Hepatocyte (in vitro differentiated cells): ENCODE data around the gene ARHGAP25. TPM values are rescaled to one million over a fixed set of nuclear protein-coding genes. Genes with fewer than 3 reads are reported as not detected.
A peak's percentile ranks its signal among the peaks of the same experiment; 100 is the strongest.

ENCODE experiments used
- DNase-seq: peaks from one replicate; pipeline ENCODE4 v3.0.0-alpha.2; 2016; ENCODE audit warnings: low spot score
- H2AFZ ChIP-seq: fragments of 200-600 bp; sonication (generic); 2 replicates; pipeline ENCODE4 v1.6.0; 2016; ENCODE audit warnings: antibody characterized with exemption, mild to moderate bottlenecking
- H3K27ac ChIP-seq: fragments of 200-600 bp; sonication (generic); 2 replicates; pipeline ENCODE4 v1.5.1; 2016; ENCODE audit warnings: mild to moderate bottlenecking
- H3K27me3 ChIP-seq: fragments of 200-600 bp; sonication (generic); 2 replicates; pipeline ENCODE4 v1.6.1; 2016
- H3K36me3 ChIP-seq: fragments of 200-600 bp; sonication (generic); replicated peaks from 2 replicates; pipeline ENCODE4 v1.5.1; 2016; ENCODE audit warnings: low read depth; ENCODE audit not compliant: insufficient read depth
- H3K4me1 ChIP-seq: fragments of 200-600 bp; sonication (generic); 2 replicates; pipeline ENCODE4 v1.5.1; 2016; ENCODE audit warnings: mild to moderate bottlenecking, moderate library complexity; ENCODE audit not compliant: insufficient read depth
- H3K4me2 ChIP-seq: fragments of 200-600 bp; sonication (generic); 2 replicates; pipeline ENCODE4 v1.6.0; 2016
- H3K4me3 ChIP-seq: fragments of 200-600 bp; sonication (generic); 2 replicates; pipeline ENCODE4 v1.5.1; 2016; ENCODE audit warnings: mild to moderate bottlenecking
- H3K79me2 ChIP-seq: fragments of 200-600 bp; sonication (generic); 2 replicates; pipeline ENCODE4 v1.6.0; 2017; ENCODE audit warnings: mild to moderate bottlenecking
- H3K9me2 ChIP-seq: fragments of 200-600 bp; sonication (generic); replicated peaks from 2 replicates; pipeline ENCODE4 v1.6.0; 2017; ENCODE audit warnings: mild to moderate bottlenecking; ENCODE audit not compliant: insufficient read depth
- H3K9me3 ChIP-seq: fragments of 200-600 bp; sonication (generic); 2 replicates; pipeline ENCODE4 v1.5.1; 2016; ENCODE audit warnings: low read depth, mild to moderate bottlenecking
- H4K20me1 ChIP-seq: fragments of 200-600 bp; sonication (generic); 2 replicates; pipeline ENCODE4 v1.6.0; 2016; ENCODE audit warnings: mild to moderate bottlenecking; ENCODE audit not compliant: insufficient read depth, poor library complexity, severe bottlenecking
- CTCF ChIP-seq: fragments of 200-600 bp; sonication (generic); IDR thresholded peaks from 2 replicates; pipeline ENCODE4 v1.5.1; 2016; ENCODE audit warnings: antibody characterized with exemption, mild to moderate bottlenecking; ENCODE audit not compliant: poor library complexity
- EZH2 ChIP-seq: fragments of 200-600 bp; sonication (generic); IDR thresholded peaks from 2 replicates; pipeline ENCODE4 v1.6.1; 2016; ENCODE audit warnings: antibody characterized with exemption, mild to moderate bottlenecking, borderline replicate concordance
- EZH2phosphoT487 ChIP-seq: fragments of 200-600 bp; sonication (generic); IDR thresholded peaks from one replicate; pipeline ENCODE4 v1.6.1; 2018; ENCODE audit warnings: antibody characterized with exemption, mild to moderate bottlenecking, low read depth, moderate library complexity; ENCODE audit not compliant: unreplicated experiment, severe bottlenecking
- WGBS: methylation state at CpG from one replicate; pipeline ENCODE4 v1.1.6; 2016; ENCODE audit warnings: low lambda C conversion rate; ENCODE audit errors: missing lambda C conversion rate; 5-methylcytosine and 5-hydroxymethylcytosine counted together
- polyA plus RNA-seq: library from polyadenylated mRNA; unstranded; fragments of >200 nt; fragmentation: Nextera tagmentation; extraction: Ambion mirVana; gene quantifications from 2 replicates; pipeline ENCODE4 v1.2.1, GENCODE V29; 2016
- total RNA-seq: library from RNA; depleted of rRNA; stranded (reverse); fragments of >200 nt; gene quantifications from 2 replicates; pipeline ENCODE4 v1.2.3, GENCODE V29; 2014

The ARHGAP25 gene
- total and polyA plus RNA-seq, 2 experiments from 2014 or later, result 0.21 to 0.47 TPM

- Histone ChIP-seq H3K9me2 (no peaks in the 10 kb centered on the region), H3K36me3 (no peaks in the 10 kb centered on the region), H3K27me3 (no peaks in the 10 kb centered on the region), H3K27ac (no peak overlapping the region), H3K4me1 (no peaks in the 10 kb centered on the region), H3K79me2 (no peaks in the 10 kb centered on the region), H3K4me3 (no peak overlapping the region), H2AFZ (no peak overlapping the region), H3K9me3 (no peaks in the 10 kb centered on the region), H4K20me1 (no peaks in the 10 kb centered on the region), H3K4me2 (no peak overlapping the region)
- WGBS, result 88% methylated on average over 2 of the region's 2 CpGs
- TF ChIP-seq CTCF, result no peak
- no peak for TF ChIP-seq EZH2phosphoT487
- no peak for TF ChIP-seq EZH2
- no peak for DNase-seq
Observed at GRCh38 chr2:68845043-68845442, 110.4 kb downstream of the ARHGAP25 start.

GRCh38 chr2:68846091-68846490, 111.5 kb downstream of the ARHGAP25 start:
- DNase-seq, result no peak
- H3K9me2 ChIP-seq, result no peaks in the 10 kb centered on the region
- H3K4me3 ChIP-seq, result no peak overlapping the region
- WGBS, result 79% methylated on average over 3 of the region's 3 CpGs
- H3K4me2 ChIP-seq, result no peak overlapping the region
- no peaks in the 10 kb centered on the region for H3K4me1 ChIP-seq
- H3K9me3 ChIP-seq, result no peaks in the 10 kb centered on the region
- H3K79me2 ChIP-seq, result no peaks in the 10 kb centered on the region
- H3K27ac ChIP-seq, result no peak overlapping the region
- TF ChIP-seq EZH2phosphoT487 (no peak), CTCF (no peak), EZH2 (no peak)
- no peaks in the 10 kb centered on the region for H3K27me3 ChIP-seq
- no peaks in the 10 kb centered on the region for H3K36me3 ChIP-seq
- H4K20me1 ChIP-seq, result no peaks in the 10 kb centered on the region
- H2AFZ ChIP-seq, result no peak overlapping the region

GRCh38 chr2:68847751-68848150, 113.1 kb downstream of the ARHGAP25 start:
- H2AFZ ChIP-seq, result no peak overlapping the region
- TF ChIP-seq EZH2phosphoT487 (no peak), CTCF (no peak), EZH2 (no peak)
- no peak overlapping the region for H3K4me2 ChIP-seq
- H3K9me2 ChIP-seq, result no peaks in the 10 kb centered on the region
- no peaks in the 10 kb centered on the region for H3K9me3 ChIP-seq
- no peaks in the 10 kb centered on the region for H3K27me3 ChIP-seq
- no peak overlapping the region for H3K4me3 ChIP-seq
- no peaks in the 10 kb centered on the region for H3K36me3 ChIP-seq
- H3K4me1 ChIP-seq, result no peaks in the 10 kb centered on the region
- no peak overlapping the region for H3K27ac ChIP-seq
- no peaks in the 10 kb centered on the region for H3K79me2 ChIP-seq
- DNase-seq, result no peak
- H4K20me1 ChIP-seq, result no peaks in the 10 kb centered on the region

- Histone ChIP-seq H3K36me3 (no peaks in the 10 kb centered on the region), H3K27me3 (no peaks in the 10 kb centered on the region), H3K9me3 (no peaks in the 10 kb centered on the region), H3K4me3 (no peak overlapping the region), H3K4me2 (no peak overlapping the region), H3K27ac (no peak overlapping the region), H3K79me2 (no peaks in the 10 kb centered on the region), H3K4me1 (no peaks in the 10 kb centered on the region), H4K20me1 (no peaks in the 10 kb centered on the region), H2AFZ (no peak overlapping the region), H3K9me2 (no peaks in the 10 kb centered on the region)
- peak; percentile 46 for DNase-seq
- TF ChIP-seq CTCF, result no peak
- no peak for TF ChIP-seq EZH2phosphoT487
- TF ChIP-seq EZH2, result no peak
- 44% methylated on average over 4 of the region's 4 CpGs for WGBS
Observed at GRCh38 chr2:68849579-68850030, 115.0 kb downstream of the ARHGAP25 start.
